22Rv1 (cell line): Measurements from ENCODE around the gene C19orf33.

ENCODE experiments used
- H3K27ac ChIP-seq: fragments of 450-650 bp; 2 replicates; pipeline ENCODE4 v1.5.1; 2017
- CTCF ChIP-seq: fragments of 450-650 bp; IDR thresholded peaks from 2 replicates; pipeline ENCODE4 v1.5.1; 2017; ENCODE audit warnings: mild to moderate bottlenecking
- ZFX ChIP-seq: fragments of 450-650 bp; IDR thresholded peaks from 2 replicates; pipeline ENCODE4 v1.6.1; 2017; ENCODE audit warnings: antibody characterized with exemption, borderline replicate concordance

C19orf33 gene

DNA sequence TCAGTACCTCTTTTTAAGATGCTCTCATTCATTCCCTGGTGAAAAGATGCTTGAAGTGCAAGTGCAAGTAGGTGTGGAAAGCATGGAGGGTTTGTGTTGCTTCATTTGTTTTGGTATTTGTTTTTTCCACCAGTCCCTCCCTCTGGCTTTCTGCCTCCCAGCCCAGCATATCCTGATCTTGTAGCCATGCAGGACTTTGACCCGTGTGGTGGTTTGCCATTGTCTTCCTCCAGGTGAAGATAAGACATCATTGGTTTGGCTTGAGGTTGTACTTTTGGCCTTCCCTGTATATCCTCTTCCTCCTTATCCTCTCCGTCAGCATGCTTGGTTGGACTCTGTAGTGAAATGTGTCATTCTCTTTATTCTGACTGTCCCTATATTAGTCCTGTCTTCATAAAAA lies 30.6 kb upstream of the C19orf33 start:
- peak overlapping the region; percentile 93 for H3K27ac ChIP-seq
- no peak for TF ChIP-seq ZFX
- TF ChIP-seq CTCF, result no peak

DNA sequence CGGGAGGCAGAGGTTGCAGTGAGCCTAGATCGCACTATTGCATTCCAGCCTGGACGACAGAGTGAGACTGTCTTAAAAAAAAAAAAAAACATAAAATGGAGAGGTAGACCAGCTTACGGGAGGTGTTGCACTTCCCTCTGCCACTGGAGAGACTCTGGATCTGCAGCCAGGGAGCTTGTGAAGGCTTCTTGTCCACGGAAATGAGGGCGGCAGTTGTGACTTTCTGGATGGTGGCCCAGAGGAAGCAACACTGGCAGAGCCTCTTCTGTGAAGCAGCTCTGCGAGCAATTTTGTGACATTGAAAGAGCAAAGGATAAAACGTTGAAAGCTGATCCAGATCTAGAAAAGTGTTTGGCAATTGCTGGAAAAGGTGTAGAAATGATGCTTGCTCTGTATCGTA lies 29.3 kb upstream of the C19orf33 start:
- TF ChIP-seq CTCF, result no peak
- peak overlapping the region; percentile 93 for H3K27ac ChIP-seq

GRCh38 chr19:38276942-38277517 lies 27.0 kb upstream of the C19orf33 start:
- TF ChIP-seq CTCF (no peak), ZFX (no peak)
- H3K27ac ChIP-seq, result peak overlapping the region; percentile 54

DNA sequence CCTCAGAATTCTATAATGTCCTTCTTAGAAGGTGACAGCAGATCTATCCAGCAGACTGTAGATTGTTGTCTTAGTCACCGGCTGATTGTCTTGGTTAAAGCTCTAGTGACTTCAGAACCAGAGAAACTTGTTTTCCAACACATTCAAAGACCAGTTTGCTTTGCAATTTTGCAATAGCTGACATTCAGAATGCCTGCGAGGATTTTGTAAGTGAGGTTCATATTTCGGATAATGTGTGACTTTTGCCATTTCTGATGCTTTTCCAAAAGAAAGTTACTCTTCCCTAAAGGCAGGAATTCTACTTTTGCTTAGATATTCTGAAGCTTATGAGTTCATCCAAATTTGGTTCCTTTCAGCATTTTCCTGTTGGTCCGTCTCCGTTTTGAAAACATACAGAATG lies 26.5 kb upstream of the C19orf33 start:
- TF ChIP-seq ZFX (no peak), CTCF (no peak)
- H3K27ac ChIP-seq, result peak overlapping the region; percentile 54

GRCh38 chr19:38277969-38278680 lies 25.9 kb upstream of the C19orf33 start:
- H3K27ac ChIP-seq, result peak overlapping the region; percentile 54
- TF ChIP-seq CTCF, result no peak
- no peak for TF ChIP-seq ZFX

DNA sequence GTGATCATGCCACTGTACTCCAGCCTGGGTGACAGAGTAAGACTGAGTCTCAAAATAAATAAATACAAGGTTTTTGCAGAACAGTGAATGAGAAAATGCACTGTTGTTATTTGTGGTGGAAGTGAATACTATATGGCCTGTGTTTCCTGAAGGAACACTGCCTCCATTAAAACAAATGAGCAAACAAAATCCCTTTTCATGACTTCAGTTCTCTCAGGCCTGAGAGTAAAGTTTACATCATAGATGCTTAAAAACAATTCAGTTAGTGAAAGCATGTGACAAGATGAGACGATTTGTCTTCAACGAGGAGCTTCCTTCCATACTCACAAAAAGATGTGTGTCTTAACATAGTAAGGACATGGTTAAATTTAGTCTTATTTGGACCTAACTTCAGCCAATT lies 25.3 kb upstream of the C19orf33 start:
- no peak for TF ChIP-seq ZFX
- TF ChIP-seq CTCF, result no peak
- peak overlapping the region; percentile 54; the same call in 1 of the 2 replicates for H3K27ac ChIP-seq
